HepG2 (cell line): ENCODE results near the gene ANKRD35. TPM values are rescaled to one million over a fixed set of nuclear protein-coding genes. Genes with fewer than 3 reads are reported as not detected.

Experiments
- ATAC-seq: fragments of 200-7000 bp; cut with Tn5 transposase; 3 replicates; pipeline ENCODE4 v1.9.1; 2020; ENCODE audit warnings: mild to moderate bottlenecking, moderate library complexity
- BruUV-seq: library from RNA; stranded (reverse); fragments of 400-500 nt; replicated peaks from 2 replicates; lab custom pipeline; 2021; lab: Mats Ljungman, UMichigan
- CTCF ChIA-PET: fragments of 300-600 bp; formaldehyde crosslinking; extraction: SDS; loops from one replicate; lab custom pipeline; 2021; ENCODE audit warnings: low total read pairs, inconsistent platforms, low intra/inter-chr PET ratio; lab: Yijun Ruan, JAX
- POLR2A ChIA-PET: fragments of 350-600 bp; sonication (Branson Sonifier 250); formaldehyde crosslinking; loops from one replicate; lab custom pipeline; 2020; ENCODE audit warnings: antibody characterized with exemption, inconsistent platforms; lab: Yijun Ruan, JAX
- DNase-seq: peaks from one replicate; pipeline ENCODE4 v3.0.0-alpha.2; 2015; ENCODE audit warnings: low spot score
- FAIRE-seq: peaks from 3 replicates; lab custom pipeline; 2011; peaks lifted over from hg19 to GRCh38; lab: Jason Lieb, UNC
- H2AFZ ChIP-seq: one replicate; pipeline ENCODE4 v1.6.1; 2011; ENCODE audit warnings: low read length, inconsistent platforms
- H3K27ac ChIP-seq: fragments of 300-600 bp; 3 replicates; pipeline ENCODE4 v1.8.0; 2011; ENCODE audit warnings: mixed run types, mild to moderate bottlenecking, mixed read lengths, low read length, inconsistent platforms; ENCODE audit not compliant: insufficient read depth; ENCODE audit errors: extremely low read length
- H3K27me3 ChIP-seq, 2 experiments: fragments of 200-600 bp in 1 of 2; 2 replicates in 1 of 2; 3 replicates in 1 of 2; pipeline versions ENCODE4 v1.6.0 to v1.8.0; 2011; ENCODE audit warnings: low read length in 2 of 2, mild to moderate bottlenecking in 2 of 2, moderate library complexity in 2 of 2, inconsistent platforms in 1 of 2; ENCODE audit not compliant: insufficient read depth in 2 of 2, control insufficient read depth in 1 of 2
- H3K36me3 ChIP-seq, 2 experiments: fragments of 200-600 bp in 1 of 2; replicated peaks in 1 of 2; 2 replicates in 1 of 2; 3 replicates in 1 of 2; pipeline versions ENCODE4 v1.5.1 to v1.8.0; 2011; ENCODE audit warnings: low read length in 2 of 2, inconsistent platforms in 1 of 2; ENCODE audit not compliant: insufficient read depth in 2 of 2, control insufficient read depth in 1 of 2
- H3K4me1 ChIP-seq: 2 replicates; pipeline ENCODE4 v1.5.1; 2012; ENCODE audit warnings: low read length, inconsistent platforms; ENCODE audit not compliant: insufficient read depth
- H3K4me2 ChIP-seq: 2 replicates; pipeline ENCODE4 v1.6.0; 2011; ENCODE audit warnings: low read depth, low read length, inconsistent platforms
- H3K4me3 ChIP-seq, 3 experiments: fragments of 200-600 bp in 1 of 3; sonication (generic), shearing (Covaris generic) in 1 of 3; replicated peaks in 1 of 3; 2 replicates each; pipeline ENCODE4 v1.5.1; 2011 to 2016; ENCODE audit warnings: low read length in 3 of 3, inconsistent platforms in 2 of 3, low read depth in 2 of 3, mild to moderate bottlenecking in 2 of 3, control low read depth in 1 of 3, mixed read lengths in 1 of 3; ENCODE audit not compliant: insufficient read depth in 1 of 3
- H3K79me2 ChIP-seq: one replicate; pipeline ENCODE4 v1.6.1; 2011; ENCODE audit warnings: low read length, inconsistent platforms; ENCODE audit not compliant: insufficient read depth
- H3K9ac ChIP-seq: 2 replicates; pipeline ENCODE4 v1.6.0; 2011; ENCODE audit warnings: mild to moderate bottlenecking, low read depth, low read length, inconsistent platforms; ENCODE audit not compliant: insufficient read depth
- H3K9me3 ChIP-seq: 2 replicates; pipeline ENCODE4 v1.5.1; 2012; ENCODE audit warnings: mild to moderate bottlenecking, low read length
- H4K20me1 ChIP-seq: 2 replicates; pipeline ENCODE4 v1.6.0; 2011; ENCODE audit warnings: inconsistent platforms, mild to moderate bottlenecking, low read length, moderate library complexity; ENCODE audit not compliant: insufficient read depth
- CCDC6 ChIP-seq: sonication (generic); formaldehyde crosslinking; IDR thresholded peaks from 2 replicates; pipeline ENCODE4 v1.8.1; 2022; ENCODE audit warnings: mild to moderate bottlenecking, missing genetic modification reagents, moderate library complexity
- FOXP1 ChIP-seq, 2 experiments: fragments of 450-650 bp in 1 of 2; IDR thresholded peaks; 2 replicates each; pipeline ENCODE4 v1.6.1; 2017 to 2018; ENCODE audit warnings: antibody characterized with exemption in 1 of 2
- KLF9 ChIP-seq: IDR thresholded peaks from 2 replicates; pipeline ENCODE4 v1.6.1; 2016; ENCODE audit warnings: low read depth
- PHF21A ChIP-seq: sonication (generic); formaldehyde crosslinking; IDR thresholded peaks from 2 replicates; pipeline ENCODE4 v1.5.0; 2020; ENCODE audit warnings: mild to moderate bottlenecking, missing genetic modification reagents
- RARA ChIP-seq: IDR thresholded peaks from 2 replicates; pipeline ENCODE4 v1.6.1; 2016; ENCODE audit warnings: missing genetic modification reagents, missing compliant biosample characterization
- SIX4 ChIP-seq: sonication (generic); formaldehyde crosslinking; IDR thresholded peaks from 2 replicates; pipeline ENCODE4 v1.4.0; 2020; ENCODE audit warnings: missing genetic modification reagents
- SP2 ChIP-seq: sonication (generic); formaldehyde crosslinking; IDR thresholded peaks from 2 replicates; pipeline ENCODE4 v1.5.1; 2020; ENCODE audit warnings: mild to moderate bottlenecking, missing genetic modification reagents
- SRF ChIP-seq: IDR thresholded peaks from 2 replicates; pipeline ENCODE4 v1.6.1; 2011; ENCODE audit warnings: mild to moderate bottlenecking, low read depth, low read length, moderate library complexity
- ZFP41 ChIP-seq: sonication (generic); formaldehyde crosslinking; IDR thresholded peaks from 2 replicates; pipeline ENCODE4 v1.4.0; 2020; ENCODE audit warnings: mild to moderate bottlenecking, missing genetic modification reagents, borderline replicate concordance
- ZNF20 ChIP-seq: sonication (generic); formaldehyde crosslinking; IDR thresholded peaks from 2 replicates; pipeline ENCODE4 v1.4.0; 2020; ENCODE audit warnings: mild to moderate bottlenecking, moderate library complexity, missing genetic modification reagents
- ZNF207 ChIP-seq: fragments of 450-650 bp; IDR thresholded peaks from 2 replicates; pipeline ENCODE4 v1.6.1; 2016; ENCODE audit warnings: antibody characterized with exemption, borderline replicate concordance
- ZNF572 ChIP-seq: sonication (generic); formaldehyde crosslinking; IDR thresholded peaks from 2 replicates; pipeline ENCODE4 v1.5.1; 2020; ENCODE audit warnings: mild to moderate bottlenecking, missing genetic modification reagents
- ZNF619 ChIP-seq: sonication (generic); formaldehyde crosslinking; IDR thresholded peaks from 2 replicates; pipeline ENCODE4 v1.4.0; 2020; ENCODE audit warnings: mild to moderate bottlenecking, missing genetic modification reagents
- ZNF83 ChIP-seq: sonication (generic); formaldehyde crosslinking; IDR thresholded peaks from 2 replicates; pipeline ENCODE4 v1.4.0; 2020; ENCODE audit warnings: missing genetic modification reagents, mild to moderate bottlenecking, borderline replicate concordance
- WGBS: methylation state at CpG from one replicate; pipeline ENCODE4 v1.1.6; 2017; ENCODE audit warnings: low lambda C conversion rate; 5-methylcytosine and 5-hydroxymethylcytosine counted together
- in situ Hi-C: cut with HindIII; loops from 2 replicates; pipeline ENCODE4 v1.10.0; 2017; ENCODE audit warnings: low pct_unique_long_range_greater_than_20kb; ENCODE audit not compliant: extremely low pct_ligation_motif_present
- intact Hi-C: fragments of 100-400 bp; cut with micrococcal nuclease; formaldehyde crosslinking; loops from one replicate; pipeline ENCODE4 v1.10.0; 2022; ENCODE audit not compliant: unreplicated experiment
- polyA plus RNA-seq, 8 experiments: library from polyadenylated mRNA; depleted of rRNA in 3 of 8; stranded (reverse) in 7 of 8; unstranded in 1 of 8; fragments of >200 nt; fragmentation: Illumina TruSeq in 4 of 8; extraction: Trizol in 4 of 8; gene quantifications; 2 replicates each; pipeline versions ENCODE4 v1.2.1 to v1.2.3, GENCODE V29; 2011 to 2016; ENCODE audit warnings: low read depth in 4 of 8, missing spikeins in 1 of 8, mixed read lengths in 1 of 8; ENCODE audit not compliant: insufficient read depth in 1 of 8
- total RNA-seq, 5 experiments: library from RNA; depleted of rRNA; stranded (reverse); fragments of >200 nt; fragmentation: Illumina TruSeq; extraction: Trizol; gene quantifications; 2 replicates each; pipeline ENCODE4 v1.2.3, GENCODE V29; 2016; ENCODE audit warnings: low read depth in 1 of 5
- TF ChIP-seq, protein P1 (sequence below): sonication (generic); formaldehyde crosslinking; IDR thresholded peaks from 2 replicates; pipeline ENCODE4 v1.8.0; 2022; ENCODE audit warnings: mild to moderate bottlenecking, missing genetic modification reagents; ENCODE audit not compliant: insufficient replicate concordance
- TF ChIP-seq, protein P2 (sequence below): sonication (generic); formaldehyde crosslinking; IDR thresholded peaks from 2 replicates; pipeline ENCODE4 v1.4.0; 2020; ENCODE audit warnings: missing genetic modification reagents; ENCODE audit errors: not compliant biosample characterization
- TF ChIP-seq, protein P3 (sequence below): sonication (generic); formaldehyde crosslinking; IDR thresholded peaks from 2 replicates; pipeline ENCODE4 v1.4.0; 2020; ENCODE audit warnings: missing genetic modification reagents, mild to moderate bottlenecking, borderline replicate concordance

Gene ANKRD35
- total and polyA plus RNA-seq, 2 of the 13 experiments (the other 11 are each of a cell fraction or from before 2014, with no cell fraction given): 0.02 TPM; not detected in 1

DNA sequence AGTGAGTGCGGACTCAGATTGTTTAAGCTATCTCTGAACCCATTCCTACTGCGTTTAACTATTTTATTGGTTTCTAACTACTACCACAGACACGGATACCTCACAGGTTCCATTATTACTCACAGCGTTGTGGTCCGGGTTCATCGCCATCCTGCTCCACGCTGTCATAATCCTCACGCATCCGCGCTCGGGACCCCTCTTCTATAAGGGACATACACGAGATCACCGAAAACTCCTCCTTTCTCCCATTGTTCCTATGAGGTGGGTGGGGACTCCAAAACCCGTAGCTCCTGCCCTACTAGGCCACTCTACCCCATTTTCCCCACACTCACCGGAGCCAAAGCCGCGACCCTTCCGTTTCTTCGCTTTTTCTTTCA is 41.0 kb upstream of the ANKRD35 start:
- BruUV-seq: TSS peak; percentile 82
- in situ Hi-C loops: loop anchor here (5.0 kb wide), 2 partner anchors 36 to 39 kb away; partner anchors contain the start of genes ANKRD34A, ANKRD35 and POLR3GL
- ChIA-PET POLR2A (interaction anchor here (0.9 to 5.6 kb wide), 19 partner anchors 8 to 124 kb away, joined by 3 to 84 read pairs (median 10); partner anchors contain the start of genes ANKRD34A, LIX1L, NUDT17 and PEX11B), CTCF (interaction anchor here (1.6 kb wide), 1 partner anchor 35 kb away, joined by 9 read pairs; no protein-coding TSS in a partner anchor)
- intact Hi-C loops: loop anchor here (2.0 to 5.0 kb wide), 2 partner anchors 34 to 38 kb away; partner anchors contain the start of genes ANKRD34A and POLR3GL
- no peak for DNase-seq
- Histone ChIP-seq H3K27ac (peak overlapping the region; percentile 88), H3K79me2 (peaks cover 15% of the 10 kb centered on the region), H3K4me3 (peak overlapping the region; percentile 77 to 95 (median 83)), H3K9ac (peak overlapping the region; percentile 96), H3K4me1 (peaks cover 17% of the 10 kb centered on the region), H4K20me1 (no peaks in the 10 kb centered on the region), H3K4me2 (peak overlapping the region; percentile 82), H2AFZ (no peak overlapping the region), H3K27me3 (no peaks in the 10 kb centered on the region; a peak in 1 of 5 replicates), H3K36me3 (no peaks in the 10 kb centered on the region; a peak in 4 of 5 replicates), H3K9me3 (no peaks in the 10 kb centered on the region)
- FAIRE-seq: no peak
- TF ChIP-seq RARA (CRISPR knock-in tag) (no peak), FOXP1 (IDR thresholded peaks at IDR 0.05) (no peak), FOXP1 (CRISPR knock-in tag; IDR thresholded peaks at IDR 0.05) (no peak), ZFP41 (CRISPR knock-in tag) (no peak), ZNF619 (CRISPR knock-in tag) (no peak), ZNF83 (no peak), KLF9 (CRISPR knock-in tag) (no peak), SRF (no peak), ZNF572 (CRISPR knock-in tag) (0 out of 2 replicates have a peak, but pooled peaks have one; percentile 13), ZNF207 (no peak), SP2 (CRISPR knock-in tag) (no peak), CCDC6 (CRISPR knock-in tag) (0 out of 2 replicates have a peak, but pooled peaks have one; percentile 5), SIX4 (0 out of 2 replicates have a peak, but pooled peaks have one; percentile 4), PHF21A (CRISPR knock-in tag) (no peak), ZNF20 (no peak)
- TF ChIP-seq, protein P1, sequence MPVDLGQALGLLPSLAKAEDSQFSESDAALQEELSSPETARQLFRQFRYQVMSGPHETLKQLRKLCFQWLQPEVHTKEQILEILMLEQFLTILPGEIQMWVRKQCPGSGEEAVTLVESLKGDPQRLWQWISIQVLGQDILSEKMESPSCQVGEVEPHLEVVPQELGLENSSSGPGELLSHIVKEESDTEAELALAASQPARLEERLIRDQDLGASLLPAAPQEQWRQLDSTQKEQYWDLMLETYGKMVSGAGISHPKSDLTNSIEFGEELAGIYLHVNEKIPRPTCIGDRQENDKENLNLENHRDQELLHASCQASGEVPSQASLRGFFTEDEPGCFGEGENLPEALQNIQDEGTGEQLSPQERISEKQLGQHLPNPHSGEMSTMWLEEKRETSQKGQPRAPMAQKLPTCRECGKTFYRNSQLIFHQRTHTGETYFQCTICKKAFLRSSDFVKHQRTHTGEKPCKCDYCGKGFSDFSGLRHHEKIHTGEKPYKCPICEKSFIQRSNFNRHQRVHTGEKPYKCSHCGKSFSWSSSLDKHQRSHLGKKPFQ (CRISPR knock-in tag): peak; percentile 1
- TF ChIP-seq, protein P2, sequence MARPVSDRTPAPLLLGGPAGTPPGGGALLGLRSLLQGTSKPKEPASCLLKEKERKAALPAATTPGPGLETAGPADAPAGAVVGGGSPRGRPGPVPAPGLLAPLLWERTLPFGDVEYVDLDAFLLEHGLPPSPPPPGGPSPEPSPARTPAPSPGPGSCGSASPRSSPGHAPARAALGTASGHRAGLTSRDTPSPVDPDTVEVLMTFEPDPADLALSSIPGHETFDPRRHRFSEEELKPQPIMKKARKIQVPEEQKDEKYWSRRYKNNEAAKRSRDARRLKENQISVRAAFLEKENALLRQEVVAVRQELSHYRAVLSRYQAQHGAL (CRISPR knock-in tag): no peak
- TF ChIP-seq, protein P3, sequence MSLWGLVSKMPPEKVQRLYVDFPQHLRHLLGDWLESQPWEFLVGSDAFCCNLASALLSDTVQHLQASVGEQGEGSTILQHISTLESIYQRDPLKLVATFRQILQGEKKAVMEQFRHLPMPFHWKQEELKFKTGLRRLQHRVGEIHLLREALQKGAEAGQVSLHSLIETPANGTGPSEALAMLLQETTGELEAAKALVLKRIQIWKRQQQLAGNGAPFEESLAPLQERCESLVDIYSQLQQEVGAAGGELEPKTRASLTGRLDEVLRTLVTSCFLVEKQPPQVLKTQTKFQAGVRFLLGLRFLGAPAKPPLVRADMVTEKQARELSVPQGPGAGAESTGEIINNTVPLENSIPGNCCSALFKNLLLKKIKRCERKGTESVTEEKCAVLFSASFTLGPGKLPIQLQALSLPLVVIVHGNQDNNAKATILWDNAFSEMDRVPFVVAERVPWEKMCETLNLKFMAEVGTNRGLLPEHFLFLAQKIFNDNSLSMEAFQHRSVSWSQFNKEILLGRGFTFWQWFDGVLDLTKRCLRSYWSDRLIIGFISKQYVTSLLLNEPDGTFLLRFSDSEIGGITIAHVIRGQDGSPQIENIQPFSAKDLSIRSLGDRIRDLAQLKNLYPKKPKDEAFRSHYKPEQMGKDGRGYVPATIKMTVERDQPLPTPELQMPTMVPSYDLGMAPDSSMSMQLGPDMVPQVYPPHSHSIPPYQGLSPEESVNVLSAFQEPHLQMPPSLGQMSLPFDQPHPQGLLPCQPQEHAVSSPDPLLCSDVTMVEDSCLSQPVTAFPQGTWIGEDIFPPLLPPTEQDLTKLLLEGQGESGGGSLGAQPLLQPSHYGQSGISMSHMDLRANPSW (CRISPR knock-in tag): no peak
- 20% methylated on average over 19 of the region's 19 CpGs for WGBS
- ATAC-seq: peak; percentile 14; the same call in 2 of the 3 replicates
